ENCODE data around the gene BSND. TPM values are rescaled to one million over a fixed set of nuclear protein-coding genes. Genes with fewer than 3 reads are reported as not detected.

The BSND gene
- polyA plus RNA-seq, 10 donors: 0.03 to 0.08 (median 0.05) TPM; not detected in 6

DNA sequence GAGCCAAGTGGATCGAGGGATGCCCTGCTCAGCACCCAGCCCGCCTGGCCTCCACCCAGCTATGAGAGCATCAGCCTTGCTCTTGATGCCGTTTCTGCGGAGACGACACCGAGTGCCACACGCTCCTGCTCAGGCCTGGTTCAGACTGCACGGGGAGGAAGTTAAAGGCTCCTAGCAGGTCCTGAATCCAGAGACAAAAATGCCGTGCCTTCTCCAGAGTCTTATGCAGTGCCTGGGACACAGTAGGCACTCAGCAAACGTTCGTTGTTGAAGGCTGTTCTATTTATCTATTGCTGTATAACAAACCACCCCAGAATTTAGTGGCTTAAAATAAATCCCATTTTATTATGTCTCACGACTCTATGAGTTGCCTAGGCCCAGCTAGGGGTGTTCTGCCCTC, 6.8 kb upstream of the BSND start:
- DNase-seq: no peak

DNA sequence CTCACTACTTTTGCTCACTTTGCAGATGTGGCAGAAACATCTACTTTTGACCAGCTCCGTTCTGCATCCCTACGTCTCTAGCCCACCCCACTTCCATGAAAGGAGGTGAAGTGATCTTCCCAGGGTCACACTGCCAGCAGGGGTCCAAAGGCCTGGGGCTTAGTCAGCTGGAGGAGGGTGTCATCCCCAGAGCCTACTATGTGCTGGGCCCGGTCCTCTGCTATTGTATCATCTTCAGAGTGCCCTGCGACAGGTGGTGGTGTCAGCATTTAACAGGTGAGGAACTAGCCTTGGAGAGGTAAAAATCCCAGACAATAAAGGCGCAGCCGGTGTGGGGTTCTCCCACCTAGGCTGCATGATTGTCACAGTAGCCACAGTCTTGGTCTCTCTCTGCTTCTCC, 5.6 kb upstream of the BSND start:
- DNase-seq: no peak

- no peak for DNase-seq
Measured at GRCh38 chr1:54994355-54994990, 4.3 kb upstream of the BSND start.

- DNase-seq: no peak
Measured at GRCh38 chr1:54995013-54995760, 3.5 kb upstream of the BSND start.

- DNase-seq: no peak
Measured at GRCh38 chr1:54995835-54996234, 2.9 kb upstream of the BSND start.

GRCh38 chr1:54996359-54996868, 2.3 kb upstream of the BSND start:
- peak; percentile 49 to 73 (median 64) for DNase-seq

- DNase-seq: no peak
Measured at GRCh38 chr1:54996869-54997710, 1.6 kb upstream of the BSND start.

GRCh38 chr1:54997711-54997986, 1.1 kb upstream of the BSND start:
- DNase-seq: no peak

GRCh38 chr1:54998100-54998499, 633 bp upstream of the BSND start:
- DNase-seq: no peak

GRCh38 chr1:55000110-55001085, 1.7 kb downstream of the BSND start:
- DNase-seq: no peak

- DNase-seq: no peak
Measured at GRCh38 chr1:55001311-55001710, 2.6 kb downstream of the BSND start.

GRCh38 chr1:55002686-55003085, 4.0 kb downstream of the BSND start:
- DNase-seq: no peak

DNA sequence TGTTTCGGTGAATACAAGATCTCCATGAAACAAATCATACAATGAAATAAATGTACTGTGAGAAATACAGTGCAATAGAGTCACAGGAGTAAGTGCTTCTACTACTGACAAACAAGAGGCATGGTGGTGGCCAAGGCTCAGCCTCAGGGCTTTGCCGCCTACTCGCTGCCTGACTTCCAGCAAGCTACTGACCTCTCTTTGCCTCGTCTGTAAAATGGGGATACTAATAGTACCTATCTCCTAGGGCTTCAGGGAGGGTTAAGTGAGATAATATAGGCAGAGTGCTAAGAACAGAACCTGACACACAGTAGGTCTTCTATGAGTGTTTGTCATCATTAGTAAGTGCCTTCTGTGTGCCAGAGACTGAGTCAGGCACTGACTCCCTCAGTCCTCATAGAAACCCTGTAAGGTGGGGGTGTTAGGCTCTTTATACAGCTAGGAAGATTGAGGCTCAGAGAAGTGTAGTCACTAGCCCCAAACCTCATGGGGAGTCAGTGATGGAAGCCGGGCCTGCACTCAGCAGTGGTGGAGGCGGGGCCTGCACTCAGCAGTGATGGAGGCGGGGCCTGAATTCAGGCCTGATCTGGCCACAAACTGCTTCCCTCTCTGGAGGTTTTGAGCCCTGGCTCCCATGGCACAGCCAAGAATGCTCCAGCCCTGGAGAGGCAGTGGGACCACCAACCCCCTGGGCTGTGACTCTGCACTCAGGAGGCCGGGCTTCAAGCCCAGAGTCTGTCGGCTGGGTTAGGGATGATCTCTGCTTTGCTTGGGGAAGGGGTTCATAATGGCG, 6.8 kb downstream of the BSND start:
- DNase-seq: no peak

DNA sequence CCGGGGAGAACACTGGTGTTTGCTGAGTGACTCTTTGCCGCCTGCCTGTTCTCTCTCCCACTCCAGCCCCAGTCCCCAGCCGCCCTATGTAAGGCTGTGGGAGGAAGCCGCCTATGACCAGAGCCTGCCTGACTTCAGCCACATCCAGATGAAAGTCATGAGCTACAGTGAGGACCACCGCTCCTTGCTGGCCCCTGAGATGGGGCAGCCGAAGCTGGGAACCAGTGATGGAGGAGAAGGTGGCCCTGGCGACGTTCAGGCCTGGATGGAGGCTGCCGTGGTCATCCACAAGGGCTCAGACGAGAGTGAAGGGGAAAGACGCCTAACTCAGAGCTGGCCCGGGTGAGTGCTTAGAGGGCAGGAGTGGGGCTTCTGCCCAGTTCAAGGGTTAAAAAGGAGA, 8.2 kb downstream of the BSND start:
- no peak for DNase-seq

DNA sequence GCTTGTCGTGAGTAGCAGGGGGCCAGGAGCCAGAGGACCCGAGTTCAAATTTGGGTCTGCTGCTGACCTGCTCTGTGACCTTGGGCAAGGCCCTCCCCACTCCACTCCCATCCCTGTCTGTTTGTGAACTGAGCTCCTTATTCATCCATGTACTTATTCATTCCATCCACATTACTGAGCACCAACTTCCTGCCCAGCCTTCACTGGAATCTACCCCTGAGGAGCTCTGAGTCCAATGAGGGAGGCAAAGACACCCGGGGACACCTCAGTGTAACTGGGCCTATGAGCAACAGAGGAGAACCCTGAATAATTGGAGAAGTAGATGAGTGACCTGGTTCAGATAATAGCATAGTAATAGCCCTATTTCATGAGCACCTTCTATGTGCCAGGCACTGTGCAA, 8.9 kb downstream of the BSND start:
- peak in 1 of 3 donors; percentile 28 for DNase-seq

- DNase-seq: no peak
Measured at GRCh38 chr1:55010194-55010886, 11.6 kb downstream of the BSND start.

- DNase-seq: no peak
Measured at GRCh38 chr1:55010887-55011217, 12.1 kb downstream of the BSND start.

DNA sequence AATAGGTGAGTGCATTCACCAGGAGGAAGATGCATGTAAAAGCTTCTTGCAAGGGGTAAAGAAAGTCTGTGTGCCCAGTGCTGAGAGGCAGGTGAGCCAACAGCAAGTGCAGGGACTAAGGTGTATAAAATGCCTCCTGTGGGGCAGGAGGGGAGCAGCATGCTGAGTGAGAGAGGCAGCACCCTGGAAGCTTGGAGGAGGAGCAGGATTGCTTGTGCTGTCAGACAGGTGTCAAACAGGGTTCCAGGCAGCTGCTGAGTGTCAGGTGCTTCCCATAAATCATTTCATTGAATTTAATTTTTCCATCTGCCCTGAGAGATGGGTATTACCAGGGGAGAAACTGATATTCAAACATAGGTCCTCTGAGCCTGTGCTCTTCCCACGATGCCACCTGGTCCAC, 13.9 kb downstream of the BSND start:
- DNase-seq: no peak

- no peak for DNase-seq
Measured at GRCh38 chr1:55015123-55015522, 16.4 kb downstream of the BSND start.
